HuH-7 (cell line): ENCODE results near the gene CD274.

ENCODE experiments used
- DNase-seq: peaks from one replicate; pipeline ENCODE4 v3.0.0; 2011; ENCODE audit warnings: low spot score

The CD274 gene

DNA sequence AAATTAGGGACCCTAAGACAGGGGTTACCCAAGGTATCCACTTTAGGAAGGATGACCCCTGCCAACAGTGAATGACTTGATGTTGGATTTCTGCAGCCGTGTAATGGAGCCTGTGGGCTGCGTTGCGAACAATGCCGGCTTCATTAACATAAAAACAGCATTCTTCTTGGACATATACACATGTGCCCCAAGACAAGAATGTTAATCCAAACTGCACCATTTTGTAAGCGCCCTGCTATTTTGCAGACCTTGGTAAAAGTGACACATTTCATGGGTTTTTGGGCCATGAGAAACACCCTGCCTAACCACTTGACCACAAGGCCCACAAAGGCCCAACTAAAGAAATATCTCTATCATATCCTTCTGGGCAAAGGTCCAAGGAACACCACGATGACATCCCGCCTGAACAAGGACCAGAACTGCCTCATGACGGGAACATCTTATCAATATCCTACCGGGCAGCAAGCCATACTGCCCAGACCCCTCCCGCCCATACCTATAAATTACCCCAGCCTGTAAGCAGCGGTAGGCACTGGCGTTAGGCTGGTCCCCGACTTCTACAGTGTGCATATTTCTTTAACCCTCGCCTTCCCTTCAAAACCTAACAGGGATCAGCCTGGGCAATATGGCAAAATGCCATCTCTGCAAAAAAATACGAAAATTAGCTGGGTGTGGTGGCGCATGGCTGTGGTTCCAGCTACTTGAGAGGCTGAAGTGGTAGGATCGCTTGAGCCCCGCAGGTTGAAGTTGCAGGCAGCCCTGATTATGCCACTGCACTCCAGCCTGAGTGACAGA is 50.3 kb downstream of the CD274 start:
- no peak for DNase-seq

DNA sequence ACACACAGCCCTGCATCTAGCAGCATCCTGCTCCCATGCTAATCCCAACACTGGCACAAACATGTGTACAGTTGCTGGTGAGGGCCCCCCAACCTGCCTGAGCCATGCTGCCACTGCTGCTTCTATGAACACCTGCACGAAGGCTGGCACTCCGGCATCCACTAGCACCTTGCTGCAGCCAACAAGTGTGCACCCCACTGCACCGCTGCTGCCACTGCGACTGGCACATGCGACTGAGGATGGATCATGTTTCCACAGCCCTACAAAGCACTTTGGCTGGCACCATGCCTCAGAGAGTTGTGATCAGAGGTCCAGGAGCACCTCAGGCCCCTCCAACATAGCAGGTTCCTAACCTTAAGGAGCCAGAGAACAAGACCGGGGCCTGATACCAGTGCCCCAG is 52.2 kb downstream of the CD274 start:
- no peak for DNase-seq

DNA sequence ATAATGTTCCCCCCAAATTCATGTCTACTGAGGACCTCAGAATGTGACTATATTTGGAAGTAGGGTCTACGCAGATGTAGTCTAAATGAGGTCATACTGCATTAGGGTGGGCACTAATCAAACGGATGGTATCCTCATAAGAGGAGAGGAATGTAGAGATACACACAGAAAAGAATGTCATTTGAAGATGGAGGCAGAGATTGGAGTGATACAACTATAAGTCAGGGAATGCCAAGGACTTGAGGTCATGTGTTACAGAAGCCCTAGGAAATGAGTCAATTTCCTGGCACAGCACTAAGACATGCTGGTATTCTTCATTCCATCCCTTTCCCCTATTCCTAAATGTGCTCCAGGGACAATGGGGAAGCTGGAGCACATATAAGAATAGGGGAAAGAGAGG is 59.2 kb downstream of the CD274 start:
- DNase-seq = no peak

DNA sequence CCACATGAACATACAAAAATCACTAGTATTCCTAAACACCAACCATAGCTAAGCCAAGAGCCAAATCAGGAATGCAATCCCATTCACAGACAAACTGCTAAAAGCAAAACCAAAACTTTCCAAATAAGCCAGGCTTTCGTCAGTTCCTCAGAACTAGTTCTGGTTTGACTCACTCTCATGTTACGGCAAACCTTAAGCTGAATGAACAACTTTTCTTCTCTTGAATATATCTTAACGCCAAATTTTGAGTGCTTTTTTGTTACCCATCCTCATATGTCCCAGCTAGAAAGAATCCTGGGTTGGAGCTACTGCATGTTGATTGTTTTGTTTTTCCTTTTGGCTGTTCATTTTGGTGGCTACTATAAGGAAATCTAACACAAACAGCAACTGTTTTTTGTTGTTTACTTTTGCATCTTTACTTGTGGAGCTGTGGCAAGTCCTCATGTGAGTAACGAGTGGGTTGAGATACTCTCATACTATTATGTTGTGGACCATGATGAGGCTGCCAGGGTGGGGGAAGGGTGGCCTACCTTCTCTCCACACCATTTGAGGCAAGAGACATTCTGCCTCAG is 60.1 kb downstream of the CD274 start, which contains the start of gene PDCD1LG2:
PDCD1LG2 (plus strand) TSS at position 172 of the 572 bp plus-strand sequence. CDS start 12,016 bp downstream, outside the sequence.
- DNase-seq = no peak

DNA sequence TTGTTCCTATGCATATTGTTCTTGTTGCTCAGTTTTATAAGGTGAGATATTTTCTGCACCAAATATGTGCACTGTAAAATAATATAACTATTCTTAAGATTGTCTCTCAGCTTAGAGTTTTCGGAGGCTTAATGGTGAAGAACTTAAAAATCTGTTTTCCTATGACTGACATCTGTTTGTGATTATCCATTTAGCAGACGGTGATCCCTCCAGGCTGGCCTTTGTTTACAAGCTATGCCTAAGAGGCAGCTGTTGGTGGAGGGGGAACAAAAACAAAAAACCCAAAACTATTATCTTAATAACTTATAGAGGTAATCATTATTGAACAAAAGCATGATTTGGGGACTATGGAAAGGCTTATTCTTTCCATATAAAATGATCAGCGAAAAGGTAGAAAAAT is 60.6 kb downstream of the CD274 start:
- DNase-seq = no peak

DNA sequence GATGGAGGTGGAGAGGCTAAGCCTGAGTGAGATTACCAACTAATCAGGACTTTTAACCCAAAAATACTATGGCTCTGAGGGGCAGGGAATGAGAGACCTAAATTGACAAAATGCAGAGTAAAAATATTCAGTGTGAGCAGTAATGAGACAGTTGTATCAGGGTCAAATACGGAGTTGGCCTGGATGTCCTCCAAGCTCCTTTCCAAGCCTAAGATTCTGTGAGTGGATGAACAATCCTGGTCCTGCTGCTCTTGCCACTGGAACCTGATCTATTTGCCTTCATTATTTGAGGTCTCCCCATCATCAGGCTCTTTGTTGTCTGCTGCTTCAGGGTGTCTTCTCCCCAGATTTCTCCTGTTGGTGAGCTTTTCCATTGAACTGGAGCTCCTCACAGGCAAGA is 61.1 kb downstream of the CD274 start:
- DNase-seq = no peak

DNA sequence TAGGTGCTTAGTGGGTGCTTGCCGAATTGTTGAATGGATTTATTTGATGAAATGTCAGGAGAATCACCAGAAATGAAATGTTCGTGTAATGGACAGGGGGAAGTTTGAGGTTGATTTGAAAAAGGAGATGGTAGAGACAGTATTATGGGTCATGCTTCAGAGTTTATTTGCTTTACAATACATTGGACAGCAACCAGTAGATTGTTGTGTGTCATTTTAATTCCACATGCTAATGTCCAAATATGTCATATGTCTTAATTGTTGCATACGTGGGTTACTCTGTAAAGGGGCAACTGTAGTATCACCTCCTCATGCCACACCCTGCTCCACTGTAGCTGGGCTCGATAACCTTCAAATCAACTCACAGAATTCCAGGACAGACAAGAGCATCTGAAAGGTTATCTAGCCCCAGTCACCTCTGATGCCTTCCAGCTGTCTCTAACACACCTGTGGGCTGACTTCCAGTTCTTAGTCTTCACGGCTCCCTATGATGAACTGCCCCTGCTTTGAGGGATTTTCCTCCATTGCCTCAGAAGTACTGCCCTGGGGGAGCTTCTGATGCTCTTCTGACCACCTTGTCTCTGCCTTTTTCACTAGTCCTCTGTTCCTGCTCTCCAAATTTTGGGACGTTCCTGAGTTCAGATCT is 61.7 kb downstream of the CD274 start:
- DNase-seq = no peak

DNA sequence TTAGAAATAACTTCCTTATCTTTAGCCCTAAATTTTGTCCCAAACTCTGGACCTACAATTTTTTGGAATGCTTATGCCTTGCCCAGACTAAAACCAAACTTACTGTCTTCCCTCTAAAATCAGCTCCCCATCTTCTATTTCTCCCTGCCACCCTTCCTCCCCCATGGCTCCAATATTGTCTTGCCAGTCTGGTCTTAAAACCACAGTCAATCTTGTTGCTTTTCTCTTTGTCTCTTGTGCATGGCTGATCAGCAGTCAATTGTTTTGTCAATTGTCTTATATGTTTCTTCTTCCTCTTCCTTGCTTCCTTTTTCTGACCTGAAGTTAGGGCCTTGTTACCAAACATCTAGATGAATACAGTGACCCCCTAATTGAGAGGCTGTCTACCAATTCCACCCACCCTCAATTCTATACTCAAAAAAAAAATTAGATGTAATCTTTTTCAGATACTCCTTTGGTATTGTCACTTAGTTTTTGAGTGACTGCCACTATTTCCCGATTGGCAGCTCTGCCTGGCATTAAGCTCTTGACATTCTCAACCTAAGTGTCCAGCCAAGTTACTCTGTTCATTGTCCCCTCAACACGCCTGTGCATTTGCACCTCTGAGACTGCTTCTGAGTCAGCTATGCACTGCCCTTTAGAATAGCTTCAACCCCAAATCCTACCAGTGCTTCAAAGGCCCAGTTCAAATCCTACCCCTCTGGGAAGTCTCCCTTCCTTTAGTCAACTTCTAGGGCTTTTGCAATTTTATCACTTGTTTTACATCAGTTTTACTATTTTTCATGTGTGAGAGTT is 62.5 kb downstream of the CD274 start:
- DNase-seq = no peak

DNA sequence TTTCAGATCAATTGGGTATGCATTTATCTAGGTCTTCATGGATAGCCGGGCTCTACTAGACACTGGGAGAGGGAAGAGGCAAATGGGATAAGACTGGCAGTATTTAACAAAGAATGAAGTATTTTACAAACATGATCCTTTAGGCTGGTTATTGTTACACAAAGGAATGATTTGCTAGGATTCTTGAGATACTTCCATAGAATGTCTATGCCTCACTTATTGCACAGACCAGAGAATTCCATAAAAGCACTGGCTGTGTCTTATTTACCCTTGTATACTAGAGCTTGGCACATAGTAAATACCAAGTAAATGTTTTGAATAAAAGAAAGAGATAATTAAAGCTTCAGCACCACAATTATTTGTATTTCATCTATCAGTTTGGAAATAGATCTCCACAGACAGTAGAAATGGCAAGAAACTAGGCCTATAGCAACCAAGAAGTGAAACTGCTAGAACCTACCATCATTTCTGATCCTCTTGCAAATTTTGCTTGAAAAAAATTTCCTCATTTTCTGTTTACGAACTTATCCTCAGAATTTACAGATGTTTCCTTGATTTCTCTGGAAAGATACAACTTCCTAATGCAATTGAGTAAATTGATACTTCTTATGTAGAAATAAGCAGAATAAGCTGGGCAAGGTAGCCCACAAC is 63.7 kb downstream of the CD274 start:
- DNase-seq = no peak

DNA sequence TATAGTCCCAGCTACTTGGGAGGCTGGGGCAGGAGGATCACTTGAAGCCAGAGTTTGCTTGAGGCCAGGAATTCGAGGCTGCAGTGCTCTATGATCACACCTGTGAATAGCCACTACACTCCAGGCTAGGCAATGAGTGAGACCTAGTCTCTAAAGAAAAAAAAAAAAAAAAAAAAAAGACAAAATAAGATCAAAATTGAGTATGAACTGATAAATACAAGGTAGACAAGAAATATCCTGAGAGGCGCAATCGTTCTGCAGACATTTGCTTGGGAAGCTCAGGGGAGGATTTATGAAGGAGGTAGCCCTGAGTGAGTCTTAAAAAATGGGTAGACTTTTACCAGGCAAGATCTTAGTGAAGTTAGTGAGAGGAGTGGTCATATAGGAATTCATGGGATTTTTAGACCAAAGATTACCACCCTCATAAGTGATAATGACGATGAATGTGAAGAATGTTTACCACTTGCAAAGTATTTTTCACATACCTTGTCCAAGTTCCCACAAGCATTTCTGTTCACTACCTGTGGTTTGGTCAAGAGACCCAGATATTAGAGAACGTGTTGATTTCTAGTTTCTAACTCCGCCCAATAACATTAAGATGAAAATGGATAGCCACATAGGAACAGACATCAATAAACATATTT is 64.4 kb downstream of the CD274 start:
- DNase-seq = no peak

DNA sequence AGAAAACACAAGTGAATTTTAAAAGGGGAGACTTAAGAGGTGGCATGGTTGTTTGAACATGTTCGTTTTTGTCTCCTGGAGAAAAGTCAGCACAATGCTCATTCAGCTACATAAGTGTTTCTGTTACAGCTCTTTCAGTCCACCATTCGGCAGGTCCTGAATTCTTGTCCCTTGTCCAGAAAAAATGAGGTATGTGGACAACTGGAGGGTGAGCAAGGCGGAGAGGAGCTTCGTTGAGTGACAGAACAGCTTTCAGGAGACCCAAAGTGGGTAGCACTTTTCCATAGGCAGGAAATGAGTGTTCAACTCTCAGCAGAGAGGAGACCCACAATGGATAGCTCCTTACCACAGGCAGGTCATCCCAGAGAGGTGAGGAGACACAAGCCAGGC is 64.9 kb downstream of the CD274 start:
- DNase-seq = no peak

DNA sequence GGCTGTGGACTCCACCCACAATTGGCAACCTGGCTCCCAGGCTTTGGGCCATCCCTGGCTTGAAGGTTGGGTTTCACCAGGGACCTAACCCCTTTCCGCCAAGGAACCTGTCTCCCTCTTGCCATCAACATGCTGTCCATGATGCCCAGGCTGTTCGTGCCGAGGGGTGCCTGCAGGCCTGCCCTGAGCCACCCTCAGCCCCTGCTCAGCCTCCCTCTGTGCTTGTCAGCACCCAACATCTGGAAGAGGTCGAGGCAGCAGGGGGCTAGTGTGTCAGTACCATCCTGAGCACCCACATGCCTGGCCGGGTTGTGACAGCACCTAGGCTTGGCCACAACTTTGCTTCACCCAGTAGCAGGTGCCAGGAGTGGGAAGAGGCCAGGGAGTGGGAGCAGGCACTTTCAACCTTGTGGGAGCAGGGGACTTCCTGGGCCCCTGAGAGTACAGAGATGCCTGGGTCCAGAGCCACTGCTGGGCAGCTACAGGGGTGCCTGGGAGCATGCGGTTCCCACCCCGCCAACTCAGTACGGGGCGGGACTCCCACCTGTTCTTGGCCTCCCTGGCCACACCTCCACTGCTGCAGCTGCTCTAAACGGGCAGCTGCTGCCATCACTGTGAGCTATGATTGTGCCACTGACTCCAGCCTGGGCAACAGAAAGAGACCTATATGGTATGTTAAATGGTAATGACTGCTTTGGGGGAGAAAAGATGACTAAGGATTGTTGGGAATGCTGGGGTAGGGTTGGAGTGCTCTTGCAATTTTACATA is 66.3 kb downstream of the CD274 start:
- DNase-seq = no peak

DNA sequence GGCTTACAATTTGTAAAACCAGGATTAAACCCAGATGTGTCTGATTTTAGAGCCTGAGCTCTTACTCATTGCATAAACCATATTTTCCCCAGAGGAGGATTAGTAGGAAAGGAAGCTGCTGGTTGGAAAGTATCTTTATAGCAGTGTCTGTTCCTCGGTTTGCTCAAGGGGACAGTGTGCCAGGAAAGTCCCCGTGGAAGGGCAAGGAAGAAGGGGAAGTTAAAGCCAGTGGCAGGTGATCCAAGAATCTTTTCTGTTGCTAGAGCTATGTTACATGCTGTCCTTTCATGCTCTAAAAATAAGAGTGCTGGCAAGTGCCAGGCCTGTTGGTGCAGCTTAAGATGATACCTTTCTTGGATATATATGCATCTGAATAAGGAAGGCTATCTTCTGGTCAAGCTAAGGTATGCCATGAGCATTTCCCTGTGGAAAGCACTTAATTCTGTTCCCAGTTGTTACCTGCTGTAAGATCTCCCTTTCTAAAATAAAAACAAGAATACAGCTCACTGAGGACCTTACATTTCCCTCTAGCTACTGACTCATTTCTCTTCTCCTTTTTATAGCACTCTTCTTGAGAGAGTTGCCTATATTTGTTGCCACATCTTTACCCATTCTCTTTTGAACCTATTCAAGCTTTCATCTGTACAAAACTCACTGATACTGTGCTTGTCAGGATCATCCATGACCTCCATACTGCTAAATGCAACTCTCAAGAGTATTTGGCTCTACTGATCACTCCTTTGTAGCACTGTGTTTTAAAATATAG is 68.0 kb downstream of the CD274 start:
- DNase-seq = no peak

DNA sequence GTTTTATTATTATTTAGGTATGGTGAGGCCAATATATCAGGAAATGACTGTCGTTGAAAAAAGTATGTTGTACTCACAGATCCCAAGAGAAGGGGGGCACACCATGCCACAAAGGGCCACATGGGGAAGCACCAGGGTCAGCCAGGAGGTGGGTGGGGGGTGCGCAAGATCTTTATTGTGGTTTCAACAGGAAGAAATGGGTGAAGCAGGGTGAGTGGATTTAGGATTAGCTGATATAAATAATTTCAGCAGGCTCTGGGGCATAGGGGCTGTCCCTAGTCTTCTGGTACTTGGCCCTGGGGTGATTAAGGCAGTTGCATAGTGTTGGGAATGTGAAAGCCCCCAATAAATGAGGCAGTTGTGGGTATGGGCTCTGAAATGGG is 68.6 kb downstream of the CD274 start:
- DNase-seq = no peak
